ENCODE data around the gene ARHGAP6. TPM values are rescaled to one million over a fixed set of nuclear protein-coding genes. Genes with fewer than 3 reads are reported as not detected.
"Not testable (repeated sequence)": the region's sequence is repeated elsewhere in the genome, so short reads cannot be mapped to it uniquely, and the experiment has no call there.

Gene ARHGAP6
- polyA plus RNA-seq, 1 donor, result 15.0 TPM

- DNase-seq, result no peak
Measured at GRCh38 chrX:11399489-11400094, 266.1 kb downstream of the ARHGAP6 start.

- DNase-seq, result no peak
Measured at GRCh38 chrX:11398785-11399184, 266.9 kb downstream of the ARHGAP6 start.

GRCh38 chrX:11398139-11398538, 267.6 kb downstream of the ARHGAP6 start:
- no peak for DNase-seq

GRCh38 chrX:11397680-11398079, 268.0 kb downstream of the ARHGAP6 start:
- no peak for DNase-seq

- no peak for DNase-seq
Measured at GRCh38 chrX:11395859-11396258, 269.9 kb downstream of the ARHGAP6 start.

- no peak for DNase-seq
Measured at GRCh38 chrX:11393949-11394654, 271.6 kb downstream of the ARHGAP6 start.

- DNase-seq, result no peak
Measured at GRCh38 chrX:11386812-11387211, 278.9 kb downstream of the ARHGAP6 start.

- DNase-seq, result no peak
Measured at GRCh38 chrX:11386001-11386523, 279.7 kb downstream of the ARHGAP6 start.

- no peak for DNase-seq
Measured at GRCh38 chrX:11382930-11383329, 282.8 kb downstream of the ARHGAP6 start.

GRCh38 chrX:11381464-11381863, 284.3 kb downstream of the ARHGAP6 start:
- peak; percentile 50 for DNase-seq

- DNase-seq, result no peak
Measured at GRCh38 chrX:11380187-11380844, 285.4 kb downstream of the ARHGAP6 start.

GRCh38 chrX:11376163-11376562, 289.6 kb downstream of the ARHGAP6 start:
- DNase-seq, result no peak

GRCh38 chrX:11375614-11376119, 290.1 kb downstream of the ARHGAP6 start:
- no peak for DNase-seq

GRCh38 chrX:11374570-11374969, 291.1 kb downstream of the ARHGAP6 start:
- no peak for DNase-seq

GRCh38 chrX:11371106-11371505, 294.6 kb downstream of the ARHGAP6 start:
- DNase-seq, result no peak

- DNase-seq, result no peak
Measured at GRCh38 chrX:11367609-11368430, 297.9 kb downstream of the ARHGAP6 start.

- no peak for DNase-seq
Measured at GRCh38 chrX:11366998-11367595, 298.6 kb downstream of the ARHGAP6 start.

- no peak for DNase-seq
Measured at GRCh38 chrX:11365426-11365825, 300.3 kb downstream of the ARHGAP6 start.

GRCh38 chrX:11364835-11365234, 300.9 kb downstream of the ARHGAP6 start:
- DNase-seq, result no peak

- DNase-seq, result not testable (repeated sequence)
Measured at GRCh38 chrX:11363825-11364224, 301.9 kb downstream of the ARHGAP6 start.

GRCh38 chrX:11363069-11363594, 302.6 kb downstream of the ARHGAP6 start:
- no peak for DNase-seq

Data from left kidney (tissue), 2 donors.